Natural killer cell treated with Interleukin-12 subunit alpha and Interleukin-12 subunit beta and Interleukin-15 and Interleukin-18, amount 100 ng/mL, for 72 hours (primary cell): Measurements from ENCODE around the gene ARHGAP22. TPM values are rescaled to one million over a fixed set of nuclear protein-coding genes. Genes with fewer than 3 reads are reported as not detected.
"Not testable (repeated sequence)": the region's sequence is repeated elsewhere in the genome, so short reads cannot be mapped to it uniquely, and the experiment has no call there.

Source experiments
- ATAC-seq, 2 donors: fragments of 150-1000 bp; cut with Tn5 transposase in 1 of 2; sonication (Bioruptor Pico), chemical (Tn5 transposase) in 1 of 2; 2 replicates each; pipeline ENCODE4 v1.10.0; 2021
- DNase-seq: peaks from one replicate; pipeline ENCODE4 v3.0.0; 2022; ENCODE audit warnings: low spot score
- H3K27ac Mint-ChIP-seq, 2 donors: 1 replicate in 1 of 2; 2 replicates in 1 of 2; pipeline ENCODE4 v1.8.0; 2022; ENCODE audit warnings: mixed read lengths in 2 of 2, mild to moderate bottlenecking in 1 of 2, moderate library complexity in 1 of 2
- H3K27me3 Mint-ChIP-seq, 2 donors: 1 replicate in 1 of 2; 2 replicates in 1 of 2; pipeline ENCODE4 v1.8.0; 2022; ENCODE audit warnings: mixed read lengths in 2 of 2
- H3K36me3 Mint-ChIP-seq: one replicate; pipeline ENCODE4 v1.8.0; 2022; ENCODE audit warnings: mixed read lengths
- H3K4me1 Mint-ChIP-seq, 2 donors: 1 replicate in 1 of 2; 2 replicates in 1 of 2; pipeline ENCODE4 v1.8.0; 2022; ENCODE audit warnings: low read depth in 2 of 2, mixed read lengths in 2 of 2, mild to moderate bottlenecking in 1 of 2
- H3K4me3 Mint-ChIP-seq: one replicate; pipeline ENCODE4 v1.8.0; 2022; ENCODE audit warnings: mixed read lengths
- H3K9me3 Mint-ChIP-seq: 2 replicates; pipeline ENCODE4 v1.8.0; 2022; ENCODE audit warnings: mixed read lengths
- total RNA-seq, 2 donors: library from RNA; stranded (reverse); gene quantifications; one replicate each; pipeline ENCODE4 v1.2.3, GENCODE V29; 2022

ARHGAP22 gene
- total RNA-seq, 2 donors from 2014 or later: 0.14 to 1.8 TPM

DNA sequence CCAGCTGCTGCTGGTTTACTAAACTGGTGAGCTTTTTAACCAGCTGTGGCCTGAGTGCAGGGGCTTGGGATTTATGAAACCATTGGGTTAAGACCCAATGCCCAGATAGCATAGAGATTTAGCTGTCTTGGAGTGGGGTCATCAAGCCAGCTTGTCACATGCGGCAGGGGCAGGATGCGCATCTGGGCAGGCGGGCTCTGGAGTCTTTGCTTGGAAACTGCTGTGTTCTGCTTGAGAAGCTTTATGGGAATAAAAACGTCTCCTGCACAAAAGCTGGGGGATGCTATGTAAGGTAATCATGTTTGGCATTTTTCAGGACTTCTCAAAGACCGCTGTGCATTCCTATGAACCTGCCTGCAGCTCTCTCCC lies 162.1 kb downstream of the ARHGAP22 start:
- ATAC-seq: no peak

DNA sequence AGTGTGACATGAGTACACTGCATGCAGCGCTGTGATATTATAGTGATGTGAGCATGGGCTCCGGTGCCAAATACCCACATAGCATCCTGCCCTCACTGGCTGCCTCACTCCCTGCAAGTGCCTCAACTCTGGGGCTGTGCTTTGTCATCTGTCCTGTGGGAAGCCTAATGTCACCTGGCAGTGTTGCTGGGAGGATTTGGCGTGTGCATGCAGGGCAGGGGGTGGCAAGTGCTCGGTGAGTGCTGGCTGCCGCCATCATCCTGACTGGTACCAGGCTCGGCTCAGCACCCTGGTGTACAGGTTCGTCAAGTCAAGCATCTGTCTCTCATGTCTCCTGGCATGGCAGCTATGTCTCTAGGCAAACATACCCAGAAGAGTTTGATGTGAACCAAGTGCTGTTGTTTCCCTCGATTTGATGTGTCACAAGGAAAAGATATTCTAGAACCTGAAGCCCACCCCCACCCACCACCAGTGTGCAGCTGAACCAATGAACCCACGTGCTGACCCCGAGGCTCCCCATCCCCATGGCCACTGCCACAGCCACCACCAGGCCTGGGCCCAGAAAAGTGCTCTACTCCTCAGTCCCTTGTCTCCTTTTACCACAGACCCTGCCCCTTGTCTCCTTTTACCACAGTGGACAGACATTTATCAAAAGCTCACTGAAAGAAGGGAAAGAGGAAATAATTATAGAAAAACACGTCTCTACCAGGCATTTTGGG lies 162.6 kb downstream of the ARHGAP22 start:
- Mint-ChIP-seq H3K27me3 (peaks cover 2 to 8% of the 10 kb centered on the region in 2 donors), H3K36me3 (no peaks in the 10 kb centered on the region), H3K27ac (no peak overlapping the region), H3K9me3 (no peaks in the 10 kb centered on the region), H3K4me1 (peaks cover 0 to 3% of the 10 kb centered on the region in 2 donors), H3K4me3 (no peak overlapping the region)
- DNase-seq (peak; percentile 22), ATAC-seq (peak in 1 of 2 donors; percentile 25)

More for the DNA sequence above, 162.1 kb downstream of the ARHGAP22 start:
- Mint-ChIP-seq H3K27ac (no peak overlapping the region), H3K9me3 (no peaks in the 10 kb centered on the region), H3K4me1 (peaks cover 3 to 6% of the 10 kb centered on the region in 2 donors), H3K4me3 (no peak overlapping the region), H3K27me3 (peaks cover 2 to 8% of the 10 kb centered on the region in 2 donors), H3K36me3 (no peaks in the 10 kb centered on the region)
- DNase-seq: peak; percentile 12

DNA sequence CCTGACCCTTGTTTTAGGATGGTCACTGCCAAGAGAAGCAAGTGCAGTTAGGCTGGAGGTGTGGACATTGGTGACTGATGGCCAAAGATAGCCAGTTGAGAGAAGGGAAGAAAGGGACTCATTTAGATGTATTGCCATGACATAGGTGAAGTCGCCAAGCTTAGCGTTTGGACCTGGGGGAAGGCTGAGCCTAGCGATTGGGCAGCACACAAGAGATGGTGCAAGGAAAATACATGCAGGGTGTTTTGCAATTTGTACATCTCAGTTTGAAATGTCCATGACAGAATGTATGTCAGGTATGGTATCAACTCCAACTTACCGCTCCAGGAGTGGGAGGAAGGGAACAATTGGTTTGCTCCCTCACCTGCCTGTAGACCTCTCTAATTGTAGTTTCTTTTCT lies 164.1 kb downstream of the ARHGAP22 start:
- Mint-ChIP-seq H3K27me3 (no peaks in the 10 kb centered on the region), H3K4me1 (no peaks in the 10 kb centered on the region), H3K27ac (no peak overlapping the region), H3K9me3 (no peaks in the 10 kb centered on the region), H3K36me3 (no peaks in the 10 kb centered on the region), H3K4me3 (no peak overlapping the region)
- ATAC-seq (no peak), DNase-seq (no peak)

- Mint-ChIP-seq H3K27me3 (no peaks in the 10 kb centered on the region), H3K9me3 (no peaks in the 10 kb centered on the region)
These were observed 165.3 kb downstream of the ARHGAP22 start for GRCh38 chr10:48439581-48440041.

DNA sequence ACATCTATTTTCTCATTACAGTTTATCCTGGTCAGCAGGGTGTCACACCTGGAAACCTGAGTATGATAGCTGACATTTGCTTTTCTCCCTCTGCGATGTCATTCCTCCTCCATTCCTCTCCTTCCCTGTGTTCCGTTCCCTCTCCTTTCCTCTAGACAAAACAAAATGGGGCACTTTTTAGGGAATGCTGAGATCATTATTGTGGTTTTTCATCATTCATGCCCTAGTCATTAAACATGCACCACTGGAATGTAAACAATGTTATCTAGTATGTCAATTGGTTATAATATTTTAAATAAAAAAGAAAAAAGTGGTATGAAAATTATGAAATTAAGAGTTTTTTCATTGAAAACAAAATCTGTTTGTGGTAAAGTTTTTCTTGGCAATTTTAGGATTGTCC lies 165.8 kb downstream of the ARHGAP22 start:
- no peak overlapping the region for H3K27ac Mint-ChIP-seq
- H3K4me1 Mint-ChIP-seq: no peaks in the 10 kb centered on the region
- no peaks in the 10 kb centered on the region for H3K27me3 Mint-ChIP-seq
- no peaks in the 10 kb centered on the region for H3K9me3 Mint-ChIP-seq
- H3K36me3 Mint-ChIP-seq: no peaks in the 10 kb centered on the region
- DNase-seq: no peak
- ATAC-seq: no peak
- H3K4me3 Mint-ChIP-seq: no peak overlapping the region

More at GRCh38 chr10:48439581-48440041, 165.3 kb downstream of the ARHGAP22 start:
- no peaks in the 10 kb centered on the region for H3K4me1 Mint-ChIP-seq
- no peaks in the 10 kb centered on the region for H3K36me3 Mint-ChIP-seq
- ATAC-seq: no peak
- no peak for DNase-seq
- H3K27ac Mint-ChIP-seq: no peak overlapping the region
- no peak overlapping the region for H3K4me3 Mint-ChIP-seq

GRCh38 chr10:48437546-48437945 lies 167.3 kb downstream of the ARHGAP22 start:
- Mint-ChIP-seq H3K4me3 (no peak overlapping the region), H3K27ac (no peak overlapping the region)
- ATAC-seq: no peak

DNA sequence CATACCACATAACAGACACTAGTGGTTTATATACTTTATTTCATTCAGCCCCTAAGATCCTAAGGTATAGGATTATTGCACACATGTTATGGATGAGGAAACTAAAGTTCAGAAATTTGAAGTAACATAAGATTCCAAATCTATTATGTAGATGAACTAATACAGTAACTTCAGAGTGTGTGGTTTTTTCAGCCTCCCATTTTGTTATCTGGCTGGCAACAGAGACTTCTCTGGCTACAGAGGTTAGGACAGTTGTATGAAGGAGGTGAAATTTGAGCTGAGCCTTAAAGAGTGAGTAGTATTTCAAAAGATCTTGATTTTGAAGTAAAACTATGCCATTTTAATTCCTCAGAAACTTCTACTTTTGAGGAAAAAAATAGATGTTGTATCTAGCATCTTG lies 173.0 kb downstream of the ARHGAP22 start:
- ATAC-seq: no peak
- H3K4me3 Mint-ChIP-seq: no peak overlapping the region

More at GRCh38 chr10:48437546-48437945, 167.3 kb downstream of the ARHGAP22 start:
- H3K4me1 Mint-ChIP-seq: no peaks in the 10 kb centered on the region
- H3K36me3 Mint-ChIP-seq: peaks cover 6% of the 10 kb centered on the region
- no peak for DNase-seq
- H3K27me3 Mint-ChIP-seq: no peaks in the 10 kb centered on the region
- no peaks in the 10 kb centered on the region for H3K9me3 Mint-ChIP-seq

DNA sequence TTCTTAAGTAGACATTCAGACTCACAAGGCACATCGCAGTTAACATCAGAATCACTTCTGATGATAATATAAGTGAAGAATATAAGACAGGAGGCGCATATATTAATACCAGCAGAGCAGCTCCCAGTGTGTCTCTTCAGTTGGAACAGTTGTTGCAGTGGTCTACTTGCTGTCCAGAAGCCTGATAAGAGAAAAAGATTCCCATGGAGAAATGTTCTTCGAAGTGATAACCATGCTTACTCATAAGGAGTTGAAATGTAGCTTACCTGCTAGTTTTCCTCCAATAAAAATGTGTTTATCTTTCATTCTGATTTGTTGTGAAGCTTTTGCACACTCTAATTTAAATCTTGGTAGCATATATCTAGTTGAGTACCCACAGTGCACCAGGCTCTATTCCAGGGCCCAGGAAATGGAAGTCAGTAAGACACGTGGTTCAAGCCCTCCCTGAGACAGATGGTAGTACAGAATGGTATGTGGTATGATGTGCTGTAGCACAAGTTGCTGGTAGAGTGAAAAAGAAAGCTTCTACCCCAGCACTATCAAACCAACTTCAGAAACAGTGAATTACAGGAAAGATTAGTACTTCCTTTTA lies 174.4 kb downstream of the ARHGAP22 start:
- no peak overlapping the region for H3K4me3 Mint-ChIP-seq
- no peaks in the 10 kb centered on the region for H3K9me3 Mint-ChIP-seq
- ATAC-seq: no peak
- H3K27me3 Mint-ChIP-seq: no peaks in the 10 kb centered on the region
- no peak overlapping the region for H3K27ac Mint-ChIP-seq
- no peak for DNase-seq
- H3K36me3 Mint-ChIP-seq: peaks cover 10% of the 10 kb centered on the region
- H3K4me1 Mint-ChIP-seq: no peaks in the 10 kb centered on the region

More for the DNA sequence above, 173.0 kb downstream of the ARHGAP22 start:
- no peaks in the 10 kb centered on the region for H3K9me3 Mint-ChIP-seq
- no peak overlapping the region for H3K27ac Mint-ChIP-seq
- H3K4me1 Mint-ChIP-seq: no peaks in the 10 kb centered on the region
- no peaks in the 10 kb centered on the region for H3K27me3 Mint-ChIP-seq
- DNase-seq: no peak
- peaks cover 10% of the 10 kb centered on the region for H3K36me3 Mint-ChIP-seq

DNA sequence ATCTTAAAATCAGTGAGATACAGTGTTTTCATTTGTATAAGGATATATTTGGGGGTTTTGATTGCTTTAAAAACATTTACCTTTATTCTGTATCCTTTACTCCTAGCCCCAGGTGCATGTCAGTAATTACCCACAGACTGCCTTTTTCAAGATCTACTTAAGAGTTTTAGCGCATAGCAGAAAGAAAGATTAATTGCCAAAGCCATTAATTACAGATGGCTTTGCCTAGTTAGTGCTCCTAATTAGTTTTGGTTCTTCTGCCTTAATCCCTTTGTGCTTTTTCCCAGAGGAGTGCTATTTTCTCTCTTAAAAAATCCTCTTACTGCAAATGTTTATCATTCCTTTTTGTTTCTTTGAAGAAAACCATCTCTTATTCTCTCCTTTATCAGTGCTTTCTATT lies 175.6 kb downstream of the ARHGAP22 start:
- Mint-ChIP-seq H3K36me3 (peaks cover 10% of the 10 kb centered on the region), H3K4me3 (no peak overlapping the region)

GRCh38 chr10:48428896-48429295 lies 176.0 kb downstream of the ARHGAP22 start:
- H3K36me3 Mint-ChIP-seq: peaks cover 10% of the 10 kb centered on the region

More for the DNA sequence above, 175.6 kb downstream of the ARHGAP22 start:
- Mint-ChIP-seq H3K4me1 (no peaks in the 10 kb centered on the region), H3K27ac (no peak overlapping the region), H3K9me3 (no peaks in the 10 kb centered on the region), H3K27me3 (no peaks in the 10 kb centered on the region)
- no peak for DNase-seq
- no peak for ATAC-seq

GRCh38 chr10:48423884-48424283 lies 181.0 kb downstream of the ARHGAP22 start:
- Mint-ChIP-seq H3K27ac (no peak overlapping the region), H3K36me3 (peaks cover 5% of the 10 kb centered on the region), H3K27me3 (no peaks in the 10 kb centered on the region), H3K9me3 (no peaks in the 10 kb centered on the region), H3K4me1 (no peaks in the 10 kb centered on the region), H3K4me3 (no peak overlapping the region)
- ATAC-seq: no peak
- DNase-seq: no peak

More at GRCh38 chr10:48428896-48429295, 176.0 kb downstream of the ARHGAP22 start:
- no peak for DNase-seq
- ATAC-seq: no peak
- Mint-ChIP-seq H3K4me1 (no peaks in the 10 kb centered on the region), H3K27me3 (no peaks in the 10 kb centered on the region), H3K4me3 (no peak overlapping the region), H3K9me3 (no peaks in the 10 kb centered on the region), H3K27ac (no peak overlapping the region)

GRCh38 chr10:48421862-48422261 lies 183.0 kb downstream of the ARHGAP22 start:
- DNase-seq, H3K4me1 Mint-ChIP-seq, H3K9me3 Mint-ChIP-seq, ATAC-seq, H3K4me3 Mint-ChIP-seq, H3K27ac Mint-ChIP-seq, H3K36me3 Mint-ChIP-seq, H3K27me3 Mint-ChIP-seq: not testable (repeated sequence)

- no peaks in the 10 kb centered on the region for H3K4me1 Mint-ChIP-seq
- no peak overlapping the region for H3K27ac Mint-ChIP-seq
- no peak for DNase-seq
- H3K4me3 Mint-ChIP-seq: no peak overlapping the region
- H3K36me3 Mint-ChIP-seq: peaks cover 5% of the 10 kb centered on the region
- no peaks in the 10 kb centered on the region for H3K27me3 Mint-ChIP-seq
- ATAC-seq: no peak
- no peaks in the 10 kb centered on the region for H3K9me3 Mint-ChIP-seq
These were observed 185.2 kb downstream of the ARHGAP22 start for GRCh38 chr10:48419714-48420113.

- Mint-ChIP-seq H3K27me3 (no peaks in the 10 kb centered on the region), H3K4me1 (no peaks in the 10 kb centered on the region), H3K36me3 (peaks cover 7% of the 10 kb centered on the region), H3K9me3 (no peaks in the 10 kb centered on the region), H3K27ac (no peak overlapping the region), H3K4me3 (no peak overlapping the region)
- DNase-seq (no peak), ATAC-seq (no peak)
These were observed 186.6 kb downstream of the ARHGAP22 start for GRCh38 chr10:48418189-48418788.
